Activated naive CD4-positive, alpha-beta T cell treated with Interleukin-2 at 50 U/mL for 16 hours (primary cell): Measurements from ENCODE around the gene PITPNM3.
"Not testable (repeated sequence)": the region's sequence is repeated elsewhere in the genome, so short reads cannot be mapped to it uniquely, and the experiment has no call there.

Source experiments
- DNase-seq: peaks from one replicate; pipeline ENCODE4 v3.0.0-alpha.2; 2020

PITPNM3 gene

DNA sequence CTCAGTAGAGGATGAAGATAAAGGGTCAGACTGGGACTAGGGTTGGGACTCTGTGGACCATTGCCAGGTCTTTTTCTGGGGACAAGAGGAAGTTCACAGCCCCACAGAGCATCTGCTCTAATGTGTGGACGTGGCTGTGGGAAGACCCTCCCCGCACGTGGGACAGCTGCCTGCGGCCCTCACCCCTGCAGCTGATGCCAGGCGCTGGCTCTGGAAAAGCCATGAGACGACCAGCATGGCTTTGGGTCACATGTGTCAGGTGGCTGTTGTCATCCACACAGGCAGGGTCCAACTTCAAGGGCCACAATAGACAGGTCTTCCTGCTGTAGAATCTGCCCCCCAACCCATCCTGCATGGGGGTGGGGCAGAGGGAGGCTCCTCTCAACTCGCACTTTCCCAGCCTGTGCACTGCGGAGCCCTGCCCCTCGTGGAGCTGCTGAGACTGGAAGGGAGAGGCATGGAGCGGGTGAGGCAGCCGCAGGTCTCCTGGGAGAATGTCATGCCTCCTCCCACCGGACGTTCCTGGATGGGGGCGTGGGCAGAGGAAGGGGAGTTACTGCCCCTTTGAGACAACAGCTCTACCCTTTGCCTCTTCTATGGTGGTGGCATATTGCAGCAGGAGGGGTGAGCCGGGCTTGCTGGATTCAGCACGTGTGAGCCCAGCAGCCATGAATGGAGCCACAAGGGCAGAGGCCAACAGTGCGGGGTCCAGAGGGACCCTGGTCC is 58.7 kb downstream of the PITPNM3 start:
- no peak for DNase-seq

DNA sequence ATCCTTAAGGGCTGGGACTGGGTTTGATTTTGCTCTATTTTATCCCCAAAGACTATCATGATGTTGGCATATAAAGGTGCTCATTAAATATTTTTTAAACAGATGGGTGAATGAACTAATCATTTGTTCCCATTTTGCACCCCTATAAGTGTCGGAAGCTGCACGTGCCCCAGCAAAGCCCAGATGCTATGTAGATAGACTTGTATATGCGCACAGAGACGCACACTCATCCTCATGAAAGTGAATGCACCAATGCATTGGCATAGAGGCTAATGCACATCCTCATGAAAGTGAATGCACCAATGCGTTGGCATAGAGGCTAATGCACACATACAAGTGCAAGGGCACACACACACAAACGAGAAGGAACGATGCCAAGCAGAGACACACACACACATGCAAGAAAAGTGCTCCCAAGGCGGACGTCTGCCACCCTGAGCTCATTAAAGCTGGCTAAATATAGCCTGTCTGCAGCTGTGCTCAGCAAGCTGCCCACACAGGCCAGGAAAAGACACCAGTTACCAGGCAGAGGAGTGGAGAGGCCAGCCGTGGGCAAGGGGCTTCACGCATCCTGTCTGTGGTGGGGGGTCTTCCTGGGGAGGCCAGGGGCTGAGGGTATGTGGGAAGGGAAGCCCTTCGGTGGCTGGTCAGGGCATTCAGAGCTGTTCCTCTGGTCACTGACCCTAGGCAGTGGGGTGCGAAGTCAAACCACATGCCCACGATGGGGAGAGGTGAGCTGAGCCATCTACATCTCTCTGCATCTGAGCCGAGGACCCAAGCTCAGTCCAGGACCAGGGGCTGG is 59.5 kb downstream of the PITPNM3 start:
- DNase-seq, result no peak

DNA sequence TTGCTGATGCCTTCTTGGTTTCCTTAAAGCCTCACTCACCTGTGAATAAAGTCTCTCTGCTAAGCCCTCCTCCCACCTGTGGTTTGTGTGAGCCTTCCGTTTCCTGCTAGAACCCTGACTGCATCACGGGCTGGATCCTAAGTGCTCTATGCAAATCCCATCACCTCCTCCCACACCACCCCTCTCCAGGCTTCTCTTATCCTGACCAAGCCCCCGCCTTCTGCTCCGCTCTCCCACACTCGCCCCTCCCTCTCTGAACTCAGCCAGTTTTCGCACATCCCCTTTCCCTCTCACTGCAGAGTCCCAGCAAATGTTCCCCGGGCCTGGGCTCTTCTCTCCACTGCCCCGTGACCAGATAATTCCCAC is 60.3 kb downstream of the PITPNM3 start:
- DNase-seq, result peak; percentile 6

DNA sequence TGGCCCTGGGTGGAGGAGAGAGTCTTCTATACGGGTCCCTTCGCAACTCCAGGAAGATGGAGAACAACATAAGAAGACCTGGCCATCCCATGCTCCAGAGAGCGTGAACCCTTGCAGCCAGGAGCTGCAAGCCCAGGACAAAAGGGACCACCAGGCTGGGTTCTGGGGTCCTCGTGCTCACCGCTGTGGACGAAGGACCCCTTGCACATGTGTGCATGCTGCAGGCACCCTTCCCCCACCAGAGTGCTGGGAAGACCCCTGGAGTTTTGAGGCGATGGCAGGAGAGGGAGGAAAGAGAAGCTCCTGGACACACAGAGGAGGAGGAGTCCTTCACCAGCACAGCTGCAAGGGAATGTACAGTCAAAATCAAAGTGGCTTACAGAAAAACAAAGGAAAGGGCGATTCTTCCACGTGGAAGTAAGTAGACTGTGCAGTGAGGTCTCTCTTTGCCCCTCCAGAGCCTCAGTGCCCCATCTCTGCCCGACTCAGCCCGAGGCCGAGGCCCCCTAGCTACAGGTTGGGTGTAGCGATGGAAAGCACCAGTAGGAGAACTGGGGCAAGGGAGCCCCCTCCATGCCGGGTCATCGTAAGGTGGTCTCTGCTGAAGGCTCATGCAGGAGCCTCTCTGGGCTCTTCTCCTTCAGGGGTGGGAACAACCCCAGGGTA is 60.8 kb downstream of the PITPNM3 start:
- no peak for DNase-seq

DNA sequence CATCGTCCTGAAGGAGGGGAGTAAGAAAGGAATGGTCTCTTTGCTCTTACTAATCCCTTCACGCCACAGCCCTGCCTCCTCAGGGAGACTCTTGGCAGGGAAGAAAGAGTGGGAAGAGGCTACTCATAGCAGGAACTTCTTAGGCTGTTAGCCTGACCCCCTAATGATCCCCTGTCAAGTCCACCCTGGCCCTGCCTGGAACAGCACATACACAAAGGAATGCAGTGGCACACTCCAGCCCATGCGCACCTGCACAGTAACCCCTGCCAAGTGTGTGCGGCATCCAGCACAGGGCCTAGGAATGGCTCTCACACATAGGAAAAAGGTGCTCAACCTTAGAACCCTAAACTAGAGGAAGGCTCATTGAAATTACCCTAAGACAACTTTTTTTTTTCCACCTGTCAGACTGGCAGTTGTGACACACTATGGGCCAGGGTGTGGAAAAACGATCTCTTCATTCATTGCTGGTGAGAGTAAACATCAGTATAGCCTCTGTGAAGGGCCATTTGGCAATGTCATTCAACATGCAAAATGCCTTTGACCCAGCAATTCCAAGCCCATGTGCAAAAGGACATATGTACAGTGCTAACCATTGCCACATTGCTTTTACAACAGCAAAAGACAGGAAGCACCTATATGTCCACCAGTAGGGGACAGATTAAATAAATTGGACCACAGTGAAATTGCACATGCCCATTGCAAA is 62.0 kb downstream of the PITPNM3 start:
- no peak for DNase-seq

DNA sequence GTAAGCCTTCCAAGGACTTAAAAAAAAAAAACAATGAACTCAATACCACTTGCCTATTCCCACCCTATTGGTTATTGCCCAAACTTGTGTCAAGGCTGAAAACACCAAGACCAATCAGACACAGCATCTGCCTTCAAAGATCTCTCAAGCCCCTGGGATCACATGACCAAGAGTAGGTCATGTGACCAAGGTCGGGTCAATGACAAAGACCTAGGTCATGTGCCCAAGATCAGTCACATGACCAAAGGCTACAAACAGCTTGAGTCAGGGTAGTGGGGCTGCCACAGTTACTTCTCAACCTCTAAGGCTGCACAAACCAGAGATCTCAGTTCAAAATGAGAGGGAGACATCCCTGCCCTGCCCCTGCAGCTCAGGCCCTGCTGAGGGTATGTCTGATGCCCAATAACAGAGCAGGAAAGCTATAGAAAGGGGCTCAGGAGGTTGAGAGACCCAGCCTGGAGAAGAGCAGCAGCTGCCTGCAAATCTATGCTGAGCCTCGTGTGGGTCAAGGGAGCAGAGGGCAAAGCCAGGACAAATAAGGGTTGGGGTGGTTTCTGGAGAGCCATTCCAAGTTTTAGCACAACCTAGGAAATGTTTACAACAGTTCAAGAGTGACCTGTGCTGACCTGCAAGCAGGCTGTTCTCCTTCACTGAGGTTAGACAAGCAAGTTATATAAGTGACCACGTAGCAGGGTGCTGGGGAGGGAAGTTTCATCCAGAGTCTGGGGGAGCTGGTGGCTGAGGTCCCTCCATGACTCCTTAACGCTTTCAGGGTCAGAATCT is 63.3 kb downstream of the PITPNM3 start:
- DNase-seq, result no peak

DNA sequence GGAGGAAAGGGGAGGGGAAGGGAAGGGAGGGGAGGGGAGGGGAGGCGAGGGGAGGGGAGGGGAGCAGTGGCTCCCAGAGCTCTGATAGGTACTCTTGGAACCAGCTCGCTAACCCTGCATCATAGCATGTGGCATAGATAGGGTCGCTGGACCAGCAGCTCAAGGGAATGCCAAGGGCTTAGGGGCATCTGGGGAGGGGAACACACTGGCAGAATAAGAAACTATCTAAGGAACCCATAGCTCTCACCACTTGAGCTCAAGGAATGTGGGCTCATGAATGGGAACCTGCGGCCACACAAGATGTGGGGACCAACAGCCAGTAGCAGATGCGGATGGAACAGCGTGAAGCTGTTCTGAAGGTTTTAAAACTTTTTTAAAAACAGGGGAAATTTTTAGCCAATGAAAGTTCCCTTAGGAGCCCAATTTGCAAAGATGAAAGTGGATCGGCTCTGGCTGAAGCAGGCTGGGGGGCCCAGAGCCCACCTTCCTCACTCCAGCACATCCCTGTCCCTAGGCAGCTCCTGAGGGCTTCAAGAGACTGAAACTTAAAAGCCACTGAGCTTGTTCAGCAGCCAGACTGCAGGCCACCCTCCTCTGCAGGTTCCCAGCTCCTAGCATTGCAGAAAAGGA is 65.2 kb downstream of the PITPNM3 start:
- no peak for DNase-seq

DNA sequence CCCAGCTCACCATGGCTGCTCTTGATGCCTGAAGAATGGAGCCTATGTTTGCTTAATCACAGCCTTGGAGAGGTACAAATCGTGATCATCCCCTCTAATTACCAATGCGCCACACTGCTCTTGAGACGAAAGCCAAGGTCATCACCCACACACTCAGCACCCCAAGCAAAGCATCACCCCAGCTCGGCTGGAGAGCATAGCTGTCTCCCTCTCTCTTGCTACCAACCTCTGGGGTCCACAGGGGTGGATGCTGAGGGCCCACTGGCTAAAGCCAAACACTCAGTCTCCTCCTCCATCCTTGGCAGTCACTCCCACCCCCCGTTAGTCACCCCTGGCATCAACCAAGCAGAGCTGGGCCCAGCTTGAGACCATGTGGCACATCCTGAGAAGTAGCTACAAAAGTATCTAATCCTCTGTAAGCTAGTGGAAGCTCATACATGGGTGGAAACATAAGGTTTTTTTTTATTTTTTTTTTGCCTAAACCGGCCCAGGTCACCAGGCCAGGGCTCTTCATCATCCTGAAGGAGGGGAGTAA is 67.3 kb downstream of the PITPNM3 start:
- DNase-seq, result no peak

DNA sequence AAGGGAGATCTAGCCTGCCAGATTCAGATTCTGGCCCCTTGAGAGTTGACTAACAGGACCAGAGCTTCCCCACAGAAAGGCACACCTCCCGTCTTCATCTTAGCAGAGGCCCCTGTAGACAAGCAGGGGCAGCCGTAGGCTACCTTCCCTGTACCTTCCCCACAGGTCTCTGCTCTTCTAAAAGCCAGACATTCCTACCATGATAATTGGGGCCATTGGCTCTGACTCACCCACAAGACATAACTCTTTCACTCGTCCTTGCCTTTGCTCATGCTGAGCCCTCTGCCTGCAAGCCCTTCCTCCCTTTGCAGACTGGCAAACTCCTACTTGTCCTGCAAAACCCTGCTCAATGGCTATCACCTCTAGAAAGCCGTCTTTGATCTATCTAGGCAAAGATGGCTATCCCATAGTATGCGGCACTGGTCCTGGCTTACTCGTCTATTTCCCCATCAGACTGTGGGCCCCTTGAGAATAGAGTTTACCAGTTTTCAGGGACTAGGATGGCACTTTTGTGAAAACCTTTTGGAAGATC is 68.3 kb downstream of the PITPNM3 start:
- DNase-seq, result no peak

DNA sequence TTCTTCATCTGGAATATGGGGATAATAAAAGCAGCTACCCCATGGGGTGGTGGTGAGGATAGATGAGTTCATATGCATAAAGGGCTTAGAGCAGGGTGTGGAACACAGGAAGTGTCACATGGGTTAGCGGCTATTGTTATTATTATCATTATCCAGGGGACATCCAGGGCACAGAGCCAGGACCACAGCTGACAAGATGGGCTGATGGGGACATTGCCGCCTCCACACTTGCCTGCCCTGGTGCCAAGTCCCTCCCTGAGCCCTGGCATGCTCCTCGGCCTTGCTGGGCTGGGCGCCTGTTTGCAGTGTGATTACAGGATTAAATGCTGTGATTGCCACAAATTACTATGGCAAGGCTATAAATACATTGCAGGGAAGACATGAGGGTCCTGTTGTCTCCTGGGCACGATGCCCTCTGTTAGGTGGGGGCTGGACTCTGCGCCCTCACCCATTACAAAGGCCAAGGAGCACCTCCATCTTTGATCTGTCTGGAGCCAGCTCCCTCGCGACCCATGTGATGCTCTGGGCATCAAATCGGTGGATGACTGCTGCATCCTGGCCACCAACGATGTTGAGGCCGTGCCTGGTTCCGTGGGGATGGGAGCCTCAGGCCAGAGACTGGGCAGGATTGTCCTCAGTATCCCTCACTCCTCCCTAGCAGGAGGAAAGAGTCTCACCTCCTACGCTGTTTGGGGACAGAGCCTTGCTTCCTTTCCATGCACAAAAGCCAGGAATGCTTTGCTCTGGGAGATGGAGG is 68.9 kb downstream of the PITPNM3 start:
- no peak for DNase-seq

DNA sequence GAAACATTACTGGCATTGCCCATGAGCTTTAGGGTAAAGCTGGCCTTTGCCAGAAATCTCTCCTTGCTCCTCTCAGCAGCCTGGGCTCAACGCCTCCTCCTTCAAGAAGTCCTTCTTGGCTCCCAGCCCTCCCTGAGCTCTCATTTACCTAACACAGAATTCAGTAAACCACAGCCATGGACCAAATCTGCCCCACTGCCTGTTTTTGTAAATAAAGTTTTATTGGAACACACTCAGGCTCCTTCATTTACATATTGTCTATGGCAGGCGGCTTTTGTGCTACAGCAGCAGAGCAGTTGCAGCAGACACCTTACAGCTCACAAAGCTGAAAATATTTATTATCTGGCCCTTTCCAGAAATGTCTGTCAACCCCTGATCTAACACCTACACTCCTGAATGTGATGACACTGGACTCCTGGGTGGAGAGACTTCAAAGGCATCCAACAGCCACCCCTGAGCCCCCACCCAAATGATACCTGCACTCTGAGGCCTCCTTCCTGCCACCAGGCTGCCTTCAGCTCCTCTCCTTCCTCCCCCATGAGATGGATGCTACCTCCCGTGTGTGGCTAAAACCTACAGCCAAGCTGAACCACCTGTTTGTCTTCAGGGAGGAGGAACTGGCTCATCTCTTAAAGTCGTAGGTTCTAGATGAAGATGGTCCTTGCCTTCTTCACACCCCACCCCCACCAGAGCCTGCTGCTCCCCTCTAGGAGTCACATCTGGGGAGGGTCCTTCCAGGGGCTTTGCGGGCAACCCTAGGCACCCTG is 70.5 kb downstream of the PITPNM3 start:
- DNase-seq, result no peak

DNA sequence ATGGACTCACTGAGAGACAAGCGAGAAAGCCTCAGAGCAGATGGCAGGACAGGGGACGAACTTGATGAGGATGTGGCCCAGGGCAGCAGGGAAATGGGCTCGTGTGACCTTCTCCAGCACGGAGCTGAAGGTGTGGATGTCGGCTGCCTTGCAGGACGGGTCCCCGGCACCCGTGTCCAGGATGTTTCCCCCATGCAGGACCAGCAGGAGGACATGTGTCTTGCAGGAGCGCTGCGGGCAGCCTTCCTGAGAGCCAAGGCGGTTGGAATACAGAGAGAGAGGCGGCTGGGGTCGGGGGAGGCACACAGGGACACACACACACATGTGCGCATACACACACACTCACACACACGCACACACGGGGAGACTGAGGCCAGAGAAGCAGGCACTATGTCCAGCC is 72.8 kb downstream of the PITPNM3 start:
- no peak for DNase-seq

DNA sequence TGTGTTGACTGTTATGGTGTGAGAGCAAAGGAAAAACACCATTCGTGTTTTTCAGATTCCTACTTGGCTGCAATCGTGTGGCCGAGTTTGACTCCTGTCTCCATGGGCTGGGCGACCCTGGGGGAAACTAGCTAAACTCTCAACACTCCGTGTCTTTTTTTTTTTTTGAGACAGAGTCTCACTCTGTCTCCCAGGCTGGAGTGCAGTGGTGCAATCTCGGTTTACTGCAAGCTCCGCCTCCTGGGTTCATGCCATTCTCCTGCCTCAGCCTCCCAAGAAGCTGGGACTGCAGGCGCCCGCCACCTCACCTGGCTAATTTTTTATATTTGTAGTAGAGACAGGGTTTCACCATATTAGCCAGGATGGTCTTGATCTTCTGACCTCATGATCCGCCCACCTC is 73.6 kb downstream of the PITPNM3 start:
- not testable (repeated sequence) for DNase-seq

DNA sequence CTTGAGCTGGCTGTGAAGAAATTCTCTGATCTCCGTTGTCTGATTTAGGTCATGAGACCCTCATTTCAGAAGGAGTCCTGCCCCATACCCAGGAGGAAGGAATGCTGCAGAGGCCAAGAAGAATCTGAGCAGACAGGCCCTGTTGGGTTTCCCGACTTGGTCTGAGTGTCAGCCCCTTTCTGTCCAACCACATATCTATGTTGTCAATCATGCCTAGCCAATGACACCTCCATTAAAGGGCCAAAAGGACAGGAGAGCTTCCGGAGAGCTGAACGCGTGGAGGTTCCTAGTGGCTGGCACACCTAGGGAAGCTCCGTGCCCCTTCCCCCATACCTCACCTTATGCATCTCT is 74.3 kb downstream of the PITPNM3 start:
- DNase-seq, result no peak

DNA sequence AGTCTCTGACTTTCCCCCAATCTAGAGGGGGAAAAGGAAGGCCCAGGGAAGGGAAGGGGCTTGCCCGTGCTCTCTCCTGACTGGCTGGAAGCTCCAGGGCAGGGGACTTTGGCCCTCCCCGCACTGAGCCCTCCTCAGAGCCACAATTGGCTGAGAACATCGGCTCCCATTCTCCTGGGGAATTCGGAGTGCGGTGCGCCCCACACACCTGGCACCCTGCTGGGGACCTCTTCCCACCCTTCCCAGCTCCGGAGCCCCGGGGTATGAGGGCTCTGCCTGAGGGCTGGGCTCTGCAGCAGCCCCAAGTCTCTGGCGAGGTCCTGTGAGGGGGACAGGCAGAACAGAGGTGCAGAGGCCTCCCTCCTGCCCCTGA is 76.1 kb downstream of the PITPNM3 start:
- no peak for DNase-seq

DNA sequence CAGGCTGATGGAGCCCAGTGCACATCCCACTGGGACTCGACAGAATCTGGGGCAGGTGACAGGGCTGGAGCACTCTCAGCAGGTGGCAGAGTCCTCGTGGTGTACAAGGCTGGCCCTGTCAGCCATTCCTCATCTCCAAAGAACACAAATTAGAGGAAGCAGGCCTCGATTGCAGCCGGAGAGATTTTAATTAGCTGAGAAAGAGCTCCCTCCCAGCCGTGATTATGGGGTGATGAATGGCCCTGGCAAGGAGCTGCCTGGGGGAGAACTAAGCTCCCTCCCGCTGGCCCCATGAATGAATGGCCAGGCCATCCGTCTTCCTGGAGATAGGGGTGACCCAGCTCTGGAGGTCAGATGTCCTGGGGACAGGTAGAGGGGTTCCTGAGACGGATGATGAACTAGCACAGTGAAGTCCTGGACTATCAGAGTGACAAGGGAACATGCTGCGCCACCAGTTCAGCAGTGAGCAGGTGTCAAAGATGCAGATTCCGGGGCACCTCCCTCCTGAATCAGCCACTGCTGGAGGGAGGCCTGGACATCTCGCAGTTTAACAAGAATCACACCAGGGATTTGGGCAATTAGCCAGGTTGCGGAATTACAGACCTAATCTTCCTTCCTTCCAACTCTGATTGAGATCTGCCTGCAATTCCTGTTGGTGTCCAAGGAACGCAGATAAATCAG is 76.6 kb downstream of the PITPNM3 start:
- DNase-seq, result no peak

DNA sequence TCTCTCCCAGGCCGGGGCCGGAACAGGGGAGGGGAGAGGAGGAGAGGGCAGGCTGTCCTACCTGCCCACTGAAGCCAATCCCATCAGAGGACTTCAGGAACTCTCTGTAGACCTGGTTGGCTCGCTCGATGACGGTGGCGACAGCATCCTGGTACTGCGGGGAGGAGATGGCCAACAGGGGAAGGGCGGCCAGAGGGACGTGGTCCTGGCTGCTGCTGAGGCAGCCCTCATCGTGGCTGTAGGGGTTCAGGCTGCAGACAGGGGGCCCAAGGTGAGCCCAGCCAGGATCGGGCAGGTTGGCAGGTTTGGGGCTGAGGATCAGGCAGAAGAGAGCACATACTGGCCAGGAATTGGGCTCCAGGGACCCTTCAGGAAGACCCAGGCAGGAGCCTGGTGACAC is 77.9 kb downstream of the PITPNM3 start:
- DNase-seq, result no peak

DNA sequence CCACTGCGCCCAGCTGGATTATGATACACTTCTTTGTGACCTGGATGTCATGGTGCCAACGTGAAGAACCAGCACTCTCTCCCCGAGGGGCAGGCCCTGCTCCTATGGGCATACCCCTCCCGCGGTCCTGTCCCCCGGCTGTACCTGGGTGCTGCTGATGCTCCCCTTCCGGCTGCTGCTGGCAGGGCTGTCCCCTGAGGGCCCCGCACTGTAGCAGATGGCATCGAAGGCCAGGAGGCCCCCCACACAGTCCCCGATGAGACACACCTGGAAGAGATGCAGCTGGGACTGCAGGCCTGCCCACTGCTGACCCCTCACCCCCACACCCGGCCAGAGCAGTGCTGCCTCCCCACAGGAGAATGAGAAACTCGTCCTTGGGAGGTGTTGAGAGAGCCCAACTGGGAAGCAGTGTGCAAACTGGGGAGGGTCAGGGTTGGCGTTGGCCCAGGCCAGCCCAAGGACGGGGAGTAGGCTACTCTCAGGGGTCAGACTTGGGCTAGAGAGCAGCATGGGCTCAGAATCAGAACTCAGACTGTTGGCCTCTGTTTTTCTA is 78.4 kb downstream of the PITPNM3 start:
- no peak for DNase-seq

DNA sequence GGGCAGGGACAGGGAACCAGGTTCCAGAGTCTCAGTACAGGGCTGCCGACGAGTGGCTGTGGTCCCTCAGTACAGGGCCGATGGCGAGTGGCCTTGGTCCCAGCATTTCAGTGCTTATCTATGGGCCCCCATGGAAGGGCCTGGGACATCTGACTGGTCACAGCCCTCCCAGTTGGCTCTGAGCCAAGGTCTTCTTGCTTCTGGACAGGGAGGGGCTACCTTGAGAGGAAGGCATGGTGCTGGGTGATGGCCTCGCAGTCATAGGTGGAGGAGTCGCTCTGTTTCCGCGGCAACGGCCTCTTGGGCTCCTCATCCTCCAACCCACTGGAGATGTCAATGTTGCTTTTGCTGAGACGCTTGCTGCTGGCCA is 79.6 kb downstream of the PITPNM3 start:
- DNase-seq, result no peak
